GM12864 (cell line): ENCODE data around the gene MIA.

ENCODE experiments used
- DNase-seq: peaks from one replicate; pipeline ENCODE4 v3.0.0-alpha.2; 2011; ENCODE audit warnings: low read depth
- H3K4me3 ChIP-seq: 2 replicates; pipeline ENCODE4 v1.5.1; 2011; ENCODE audit warnings: mild to moderate bottlenecking, low read depth, low read length, control low read depth
- TF ChIP-seq, protein P1 (sequence below): IDR thresholded peaks from 2 replicates; pipeline ENCODE4 v1.5.1; 2011; ENCODE audit warnings: low read depth, mild to moderate bottlenecking, moderate library complexity, low read length, control low read depth, inconsistent platforms; ENCODE audit errors: missing control alignments

The MIA gene

DNA sequence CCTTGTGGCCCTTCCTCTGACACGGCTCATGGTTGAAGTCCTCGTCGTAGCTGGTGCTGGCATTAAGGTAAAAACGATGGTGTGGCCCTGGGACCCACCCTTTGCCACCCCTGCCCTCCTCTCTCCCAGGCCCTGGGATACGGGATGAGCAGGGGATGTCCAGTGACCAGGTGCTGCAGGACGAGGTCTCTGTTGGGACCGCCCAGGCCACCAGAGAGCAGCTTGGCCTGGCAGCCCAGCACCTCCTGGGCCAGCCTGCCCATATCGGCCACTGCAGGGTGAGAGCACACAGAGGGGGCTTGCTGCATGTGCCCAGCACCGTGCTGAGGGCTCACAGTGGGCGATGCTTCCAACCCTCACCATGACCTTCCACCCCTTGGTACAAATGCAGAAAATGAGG, 31.4 kb upstream of the MIA start:
- H3K4me3 ChIP-seq = no peak overlapping the region
- TF ChIP-seq, protein P1, sequence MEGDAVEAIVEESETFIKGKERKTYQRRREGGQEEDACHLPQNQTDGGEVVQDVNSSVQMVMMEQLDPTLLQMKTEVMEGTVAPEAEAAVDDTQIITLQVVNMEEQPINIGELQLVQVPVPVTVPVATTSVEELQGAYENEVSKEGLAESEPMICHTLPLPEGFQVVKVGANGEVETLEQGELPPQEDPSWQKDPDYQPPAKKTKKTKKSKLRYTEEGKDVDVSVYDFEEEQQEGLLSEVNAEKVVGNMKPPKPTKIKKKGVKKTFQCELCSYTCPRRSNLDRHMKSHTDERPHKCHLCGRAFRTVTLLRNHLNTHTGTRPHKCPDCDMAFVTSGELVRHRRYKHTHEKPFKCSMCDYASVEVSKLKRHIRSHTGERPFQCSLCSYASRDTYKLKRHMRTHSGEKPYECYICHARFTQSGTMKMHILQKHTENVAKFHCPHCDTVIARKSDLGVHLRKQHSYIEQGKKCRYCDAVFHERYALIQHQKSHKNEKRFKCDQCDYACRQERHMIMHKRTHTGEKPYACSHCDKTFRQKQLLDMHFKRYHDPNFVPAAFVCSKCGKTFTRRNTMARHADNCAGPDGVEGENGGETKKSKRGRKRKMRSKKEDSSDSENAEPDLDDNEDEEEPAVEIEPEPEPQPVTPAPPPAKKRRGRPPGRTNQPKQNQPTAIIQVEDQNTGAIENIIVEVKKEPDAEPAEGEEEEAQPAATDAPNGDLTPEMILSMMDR = no peak
- DNase-seq = no peak

DNA sequence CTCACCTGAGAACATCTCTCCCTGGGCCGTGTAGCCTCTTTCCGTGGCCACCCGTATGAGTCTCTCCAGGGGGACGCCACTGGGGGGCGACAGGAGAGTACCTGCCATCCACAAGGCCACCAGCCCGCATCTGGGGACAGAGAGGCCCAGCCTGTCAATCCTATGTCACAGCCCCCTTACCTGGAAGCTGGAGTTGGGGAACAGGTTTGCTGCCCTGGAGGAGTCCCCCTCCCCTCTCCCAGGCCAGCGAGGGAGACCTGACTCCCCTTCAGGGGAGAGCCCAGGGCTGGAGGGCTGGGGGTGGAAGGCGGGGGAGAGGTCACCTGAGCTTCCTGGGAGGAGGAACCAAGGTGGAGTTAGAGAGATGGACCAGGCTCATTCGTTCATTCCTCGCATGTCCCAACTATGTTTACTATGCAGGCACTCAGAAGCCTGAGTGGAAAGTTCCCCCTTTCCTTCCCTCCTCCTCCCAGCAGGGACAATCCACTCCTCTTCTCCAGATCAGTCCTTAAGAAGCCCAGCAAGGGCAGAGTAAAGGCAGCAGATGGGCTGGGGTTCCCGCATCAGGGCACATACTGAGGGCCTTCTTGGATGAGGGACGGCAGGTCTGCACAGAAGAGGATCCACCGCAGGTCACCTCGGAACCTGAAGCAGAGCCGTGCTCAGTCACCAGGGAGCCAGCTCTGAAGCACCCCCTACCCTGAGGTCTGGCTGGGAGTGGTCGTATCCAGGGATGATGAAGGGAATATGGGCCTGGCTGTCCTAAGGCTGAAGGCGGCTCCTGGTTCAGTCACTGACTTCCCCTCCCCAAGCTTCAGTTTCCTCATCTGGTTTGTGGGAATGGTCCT, 30.5 kb upstream of the MIA start:
- TF ChIP-seq, protein P1 = peak; percentile 45
- H3K4me3 ChIP-seq = no peak overlapping the region
- DNase-seq = no peak

DNA sequence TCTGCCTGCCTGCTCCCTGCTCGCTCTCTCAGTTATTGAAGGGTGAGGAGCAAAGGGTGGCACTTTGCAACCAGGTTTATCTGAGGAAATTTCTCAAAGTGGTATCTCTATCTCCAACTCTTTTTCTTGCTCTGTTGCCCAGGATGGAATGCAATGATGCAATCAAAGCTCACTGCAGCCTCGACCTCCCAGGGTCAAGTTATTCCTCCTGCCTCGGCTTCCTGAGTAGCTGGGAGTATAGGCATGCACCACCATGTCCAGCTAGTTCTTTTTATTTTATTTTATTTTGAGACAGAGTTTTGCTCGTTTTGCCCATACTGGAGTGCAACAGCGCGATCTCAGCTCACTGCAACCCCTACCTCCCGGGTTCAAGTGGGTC, 29.9 kb upstream of the MIA start:
- H3K4me3 ChIP-seq = no peak overlapping the region
- no peak for DNase-seq
- TF ChIP-seq, protein P1 = no peak

DNA sequence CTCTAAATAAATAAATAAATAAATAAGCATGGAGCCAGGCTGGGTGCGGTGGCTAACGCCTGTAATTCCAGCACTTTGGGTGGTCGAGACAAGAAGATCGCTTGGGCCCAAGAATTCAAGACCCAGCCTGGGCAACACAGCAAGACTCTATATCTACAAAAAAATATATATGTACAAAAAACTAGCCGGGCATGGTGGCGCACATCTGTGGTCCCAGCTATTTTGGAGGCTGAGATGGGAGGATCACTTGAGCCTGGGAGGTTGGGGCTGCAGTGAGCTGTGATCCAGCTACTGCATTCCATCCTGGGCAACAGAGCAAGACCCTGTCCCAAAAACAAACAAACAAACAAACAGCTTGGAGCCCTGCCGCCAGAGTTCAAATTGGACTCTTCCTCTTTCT, 27.8 kb upstream of the MIA start:
- TF ChIP-seq, protein P1 = no peak
- no peak overlapping the region for H3K4me3 ChIP-seq
- no peak for DNase-seq

DNA sequence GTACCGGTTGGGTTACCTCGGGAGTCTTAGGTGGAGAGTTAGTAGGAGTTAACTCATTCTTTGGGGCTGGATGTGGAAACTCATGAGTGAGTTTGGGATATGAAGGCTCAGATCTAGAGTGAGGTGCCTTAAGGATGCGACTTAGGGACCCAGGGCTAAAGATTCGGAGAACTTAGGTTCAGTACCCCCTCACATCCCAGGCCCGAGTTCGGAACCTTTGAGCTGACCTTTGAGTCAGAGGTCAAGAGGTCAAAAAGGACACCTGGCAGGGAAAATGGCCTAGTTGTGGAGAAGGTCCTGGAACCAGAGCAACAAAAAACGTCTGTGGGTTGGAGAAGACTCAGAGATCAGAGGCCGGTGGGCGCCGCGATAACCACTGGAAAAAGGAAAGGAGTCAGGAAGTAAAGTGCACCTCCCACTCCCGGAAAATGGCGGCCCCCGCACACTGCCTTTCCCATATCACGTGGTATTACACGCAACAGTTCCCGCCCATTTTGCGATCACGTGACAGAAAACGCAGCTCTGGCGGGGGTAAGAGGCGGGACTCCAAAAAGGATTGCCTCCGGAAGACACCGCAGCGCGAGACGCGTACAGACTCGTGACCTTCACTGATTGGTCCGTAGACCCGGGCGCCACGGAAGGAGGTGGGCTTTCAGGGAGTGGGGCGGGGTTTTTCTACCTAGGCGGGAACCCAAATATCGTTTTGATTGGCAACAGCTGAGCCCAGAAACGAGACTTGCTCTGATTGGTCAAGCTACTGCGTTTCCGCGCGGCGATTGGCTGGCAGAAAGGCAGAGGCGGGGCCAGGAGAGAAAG, 25.1 kb upstream of the MIA start, which contains the start of gene ACTMAP:
Gene ACTMAP, minus strand, starts transcription at position 420 of the 816 bp plus-strand sequence. CDS start 674 bp downstream, outside the sequence.
- H3K4me3 ChIP-seq = peak within 1 kb of the TSS; percentile 77
- TF ChIP-seq, protein P1 = no peak
- DNase-seq = peak; percentile 99

DNA sequence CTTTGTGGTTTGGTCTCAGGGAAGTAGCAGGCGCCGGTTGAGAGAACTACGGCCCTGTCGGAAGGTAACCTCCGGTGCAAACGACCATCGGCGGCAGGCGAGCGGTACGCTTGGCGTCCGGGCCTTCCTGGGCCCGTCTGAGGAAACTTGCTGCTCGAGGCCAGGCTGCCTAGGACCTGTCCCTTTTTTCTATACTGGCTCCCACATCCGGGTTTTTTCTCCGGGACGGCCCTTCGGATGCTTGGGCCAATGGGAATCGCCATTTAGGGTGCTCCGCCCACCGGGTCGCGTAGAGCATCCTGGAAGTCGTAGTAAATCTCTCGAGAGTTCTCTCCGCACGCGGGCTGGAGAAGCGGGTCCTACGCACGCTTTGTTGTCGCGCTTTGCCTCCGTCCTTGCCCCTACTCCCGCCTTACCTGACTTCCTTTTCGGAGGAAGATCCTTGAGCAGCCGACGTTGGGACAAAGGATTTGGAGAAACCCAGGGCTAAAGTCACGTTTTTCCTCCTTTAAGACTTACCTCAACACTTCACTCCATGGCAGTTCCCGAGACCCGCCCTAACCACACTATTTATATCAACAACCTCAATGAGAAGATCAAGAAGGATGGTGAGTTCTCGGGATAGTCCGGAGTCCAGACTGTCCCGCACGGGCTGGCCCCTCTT, 24.3 kb upstream of the MIA start, which contains the start of gene SNRPA:
Gene SNRPA, plus strand, starts transcription at position 330 of the 664 bp plus-strand sequence. Its CDS starts 206 bp downstream, at position 536.
- peak within 1 kb of the TSS; percentile 77 for H3K4me3 ChIP-seq
- TF ChIP-seq, protein P1 = no peak
- DNase-seq = peak; percentile 95
